A673 (cell line): ENCODE data around the gene WNT8A. TPM values are rescaled to one million over a fixed set of nuclear protein-coding genes. Genes with fewer than 3 reads are reported as not detected.

Source experiments
- Bru-seq: library from RNA; stranded (reverse); fragments of 400-500 nt; gene quantifications from one replicate; lab custom pipeline; 2021; lab: Mats Ljungman, UMichigan
- BruChase-seq, 2 experiments: library from RNA; stranded (reverse); fragments of 400-500 nt; gene quantifications; one replicate each; lab custom pipeline; 2021; lab: Mats Ljungman, UMichigan
- BruUV-seq: library from RNA; stranded (reverse); fragments of 400-500 nt; replicated peaks from 2 replicates; lab custom pipeline; 2021; lab: Mats Ljungman, UMichigan
- CTCF ChIA-PET: fragments of 300-600 bp; sonication (Branson Sonifier 250); formaldehyde crosslinking; loops from one replicate; lab custom pipeline; 2022; ENCODE audit warnings: antibody characterized with exemption; lab: Charles Lee
- POLR2A ChIA-PET: fragments of 300-600 bp; sonication (Branson Sonifier 250); formaldehyde crosslinking; loops from one replicate; lab custom pipeline; 2022; ENCODE audit warnings: antibody characterized with exemption; ENCODE audit not compliant: low non-redundant PET; lab: Charles Lee
- DNase-seq: peaks from one replicate; pipeline ENCODE4 v3.0.0-alpha.2; 2015; ENCODE audit warnings: low spot score
- H3K27ac ChIP-seq: fragments of 200-600 bp; sonication (generic); 2 replicates; pipeline ENCODE4 v1.5.1; 2016; ENCODE audit warnings: mixed run types, low read depth, mild to moderate bottlenecking, mixed read lengths, antibody characterized with exemption, low read length; ENCODE audit not compliant: poor library complexity, severe bottlenecking
- H3K27me3 ChIP-seq: fragments of 200-600 bp; sonication (generic); replicated peaks from 2 replicates; pipeline ENCODE4 v1.6.1; 2017; ENCODE audit warnings: mixed run types, low read depth, mild to moderate bottlenecking, mixed read lengths, antibody characterized with exemption, low read length; ENCODE audit not compliant: insufficient read depth, poor library complexity
- H3K36me3 ChIP-seq: fragments of 200-600 bp; sonication (generic); 2 replicates; pipeline ENCODE4 v1.6.1; 2016; ENCODE audit warnings: mixed run types, mild to moderate bottlenecking, mixed read lengths, antibody characterized with exemption, low read length; ENCODE audit not compliant: insufficient read depth, poor library complexity, severe bottlenecking
- H3K4me1 ChIP-seq: fragments of 200-600 bp; sonication (generic); 2 replicates; pipeline ENCODE4 v1.6.1; 2017; ENCODE audit warnings: mixed run types, mild to moderate bottlenecking, mixed read lengths, antibody characterized with exemption, low read length; ENCODE audit not compliant: insufficient read depth, poor library complexity, severe bottlenecking
- H3K4me3 ChIP-seq: fragments of 200-600 bp; sonication (generic); 2 replicates; pipeline ENCODE4 v1.5.1; 2016; ENCODE audit warnings: low read depth, mixed run types, mild to moderate bottlenecking, mixed read lengths, low read length; ENCODE audit not compliant: poor library complexity, severe bottlenecking
- H3K9me3 ChIP-seq: fragments of 200-600 bp; sonication (generic); 2 replicates; pipeline ENCODE4 v1.6.1; 2016; ENCODE audit warnings: mixed run types, low read depth, mild to moderate bottlenecking, mixed read lengths, antibody characterized with exemption, low read length; ENCODE audit not compliant: poor library complexity, severe bottlenecking
- EZH2 ChIP-seq: fragments of 200-600 bp; sonication (generic); IDR thresholded peaks from 2 replicates; pipeline ENCODE4 v1.6.1; 2017; ENCODE audit warnings: borderline replicate concordance, low read depth, mild to moderate bottlenecking, mixed read lengths, antibody characterized with exemption, low read length; ENCODE audit not compliant: poor library complexity, severe bottlenecking
- intact Hi-C: fragments of 100-400 bp; cut with micrococcal nuclease; formaldehyde crosslinking; loops from one replicate; pipeline ENCODE4 v1.10.0; 2022; ENCODE audit not compliant: unreplicated experiment
- long read RNA-seq: library from polyadenylated mRNA; stranded (forward); transcript quantifications from one replicate; pipeline ENCODE4 v2.0.0, GENCODE V29; 2022
- total RNA-seq: library from RNA; stranded (reverse); gene quantifications from 2 replicates; pipeline ENCODE4 v1.2.3, GENCODE V29; 2021
- TF ChIP-seq, protein P1 (sequence below): fragments of 300-800, 200-600 bp; sonication (generic); conservative IDR thresholded peaks from 2 replicates; pipeline ENCODE4 v1.5.1; 2017; ENCODE audit warnings: low read depth, mild to moderate bottlenecking, antibody characterized with exemption, low read length, moderate library complexity, mixed read lengths

The WNT8A gene, protein sequence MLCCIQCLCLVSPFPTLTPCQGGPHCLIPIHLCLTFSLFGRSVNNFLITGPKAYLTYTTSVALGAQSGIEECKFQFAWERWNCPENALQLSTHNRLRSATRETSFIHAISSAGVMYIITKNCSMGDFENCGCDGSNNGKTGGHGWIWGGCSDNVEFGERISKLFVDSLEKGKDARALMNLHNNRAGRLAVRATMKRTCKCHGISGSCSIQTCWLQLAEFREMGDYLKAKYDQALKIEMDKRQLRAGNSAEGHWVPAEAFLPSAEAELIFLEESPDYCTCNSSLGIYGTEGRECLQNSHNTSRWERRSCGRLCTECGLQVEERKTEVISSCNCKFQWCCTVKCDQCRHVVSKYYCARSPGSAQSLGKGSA
- not detected in 2 replicates for total RNA-seq
- not detected for Bru-seq, nascent RNA
- BruChase-seq, experiment 1, labeled RNA remaining after a 2-hour chase: not detected
- BruChase-seq, experiment 2, labeled RNA remaining after a 6-hour chase: not detected
- long read RNA-seq: 0 reads

DNA sequence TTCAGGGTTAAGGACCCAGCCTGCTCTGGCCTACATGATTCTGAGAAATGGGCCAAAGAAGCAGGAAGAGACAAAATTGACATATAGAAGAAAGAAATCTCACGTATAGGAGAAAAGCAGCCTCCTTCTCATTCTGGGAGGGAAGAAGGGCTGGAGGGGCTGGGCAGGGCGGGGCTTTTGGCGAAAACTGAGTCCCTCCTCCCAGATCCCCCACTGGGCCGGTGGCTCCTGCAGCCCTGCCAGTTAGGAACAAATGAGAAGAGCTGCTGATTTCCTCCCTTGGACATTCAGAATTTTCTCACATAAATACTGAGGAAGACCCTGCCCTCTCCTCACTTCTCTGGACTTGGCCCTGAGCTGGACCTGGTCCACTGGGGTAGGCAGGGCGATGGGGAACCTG, at the start of gene WNT8A:
Gene WNT8A (plus strand): TSS at position 332 of the 400 bp plus-strand sequence. CDS start 95 bp downstream, outside the sequence.
- no peaks in the 10 kb centered on the region for H3K4me1 ChIP-seq
- no peak within 1 kb of the TSS for H3K4me3 ChIP-seq
- BruUV-seq: no TSS peak
- intact Hi-C loops: no loop called here
- POLR2A ChIA-PET: interaction anchor here (0.5 kb wide), 1 partner anchor 263 kb away, joined by 5 read pairs; no protein-coding TSS in a partner anchor
- no peak within 1 kb of the TSS for H3K27ac ChIP-seq
- no peak for DNase-seq
- H3K36me3 ChIP-seq: no peaks in the 10 kb centered on the region
- no peaks in the 10 kb centered on the region for H3K9me3 ChIP-seq
- TF ChIP-seq, protein P1, sequence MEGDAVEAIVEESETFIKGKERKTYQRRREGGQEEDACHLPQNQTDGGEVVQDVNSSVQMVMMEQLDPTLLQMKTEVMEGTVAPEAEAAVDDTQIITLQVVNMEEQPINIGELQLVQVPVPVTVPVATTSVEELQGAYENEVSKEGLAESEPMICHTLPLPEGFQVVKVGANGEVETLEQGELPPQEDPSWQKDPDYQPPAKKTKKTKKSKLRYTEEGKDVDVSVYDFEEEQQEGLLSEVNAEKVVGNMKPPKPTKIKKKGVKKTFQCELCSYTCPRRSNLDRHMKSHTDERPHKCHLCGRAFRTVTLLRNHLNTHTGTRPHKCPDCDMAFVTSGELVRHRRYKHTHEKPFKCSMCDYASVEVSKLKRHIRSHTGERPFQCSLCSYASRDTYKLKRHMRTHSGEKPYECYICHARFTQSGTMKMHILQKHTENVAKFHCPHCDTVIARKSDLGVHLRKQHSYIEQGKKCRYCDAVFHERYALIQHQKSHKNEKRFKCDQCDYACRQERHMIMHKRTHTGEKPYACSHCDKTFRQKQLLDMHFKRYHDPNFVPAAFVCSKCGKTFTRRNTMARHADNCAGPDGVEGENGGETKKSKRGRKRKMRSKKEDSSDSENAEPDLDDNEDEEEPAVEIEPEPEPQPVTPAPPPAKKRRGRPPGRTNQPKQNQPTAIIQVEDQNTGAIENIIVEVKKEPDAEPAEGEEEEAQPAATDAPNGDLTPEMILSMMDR: no peak
- no peak for TF ChIP-seq EZH2
- CTCF ChIA-PET: no interaction called here
- no peaks in the 10 kb centered on the region for H3K27me3 ChIP-seq

DNA sequence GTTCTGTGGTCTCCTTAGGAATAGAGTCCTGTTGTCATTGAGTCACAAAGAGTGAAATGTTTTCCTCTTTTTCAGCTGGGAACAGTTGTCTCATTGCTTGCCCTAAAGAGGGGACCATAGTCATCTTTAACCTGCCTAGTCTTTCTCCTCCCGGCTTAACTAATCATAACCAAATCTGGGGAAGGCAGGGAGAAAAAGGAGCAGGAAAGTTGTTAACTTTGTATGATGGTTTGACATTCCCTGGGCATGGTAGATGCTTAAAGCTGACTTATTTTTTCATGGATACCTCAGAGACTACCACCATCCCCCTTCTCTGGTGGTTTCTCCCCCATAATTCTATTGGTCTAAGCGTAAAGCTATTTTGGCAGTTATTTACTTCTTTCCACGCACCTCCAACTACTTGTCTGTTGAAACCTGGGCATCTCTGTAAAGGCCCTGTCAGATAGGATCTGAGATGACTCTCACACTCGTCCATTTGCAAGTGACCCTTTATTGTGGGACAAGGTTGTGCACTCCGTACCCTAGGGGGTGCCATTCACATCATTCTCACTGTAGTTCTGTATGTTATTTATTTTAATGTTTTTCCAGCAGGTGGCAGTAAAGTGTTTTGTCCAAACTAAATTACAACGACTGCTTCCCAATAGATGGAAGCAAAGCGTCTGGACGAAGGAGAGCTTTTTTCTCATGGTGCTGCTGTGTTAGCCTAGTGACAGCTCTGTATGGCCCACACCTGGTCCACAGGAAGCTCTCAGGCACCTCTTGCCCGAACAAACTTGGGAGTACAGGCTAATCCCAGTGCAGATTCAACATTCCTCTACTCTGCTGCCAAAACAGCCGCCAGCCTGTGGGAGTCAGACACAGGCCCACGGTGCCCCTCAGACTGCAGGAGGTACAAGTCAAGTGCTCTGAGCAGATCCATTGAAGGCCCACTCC, 48.0 kb upstream of the WNT8A start:
- ChIA-PET POLR2A (interaction anchor here (0.5 kb wide), 1 partner anchor 137 kb away, joined by 7 read pairs; no protein-coding TSS in a partner anchor), CTCF (interaction anchor here (0.5 to 1.1 kb wide), 6 partner anchors 29 to 257 kb away, joined by 3 to 7 read pairs (median 4); no protein-coding TSS in a partner anchor)
- Histone ChIP-seq H3K4me1 (peaks cover 6% of the 10 kb centered on the region), H3K27me3 (no peaks in the 10 kb centered on the region), H3K4me3 (no peak overlapping the region), H3K36me3 (no peaks in the 10 kb centered on the region), H3K9me3 (no peaks in the 10 kb centered on the region), H3K27ac (no peak overlapping the region)
- no peak for TF ChIP-seq EZH2
- TF ChIP-seq, protein P1: peak; percentile 94
- intact Hi-C loops: loop anchor here (1.0 to 10.0 kb wide), 3 partner anchors 33 to 281 kb away; partner anchors contain the start of gene HNRNPA0
- no TSS peak for BruUV-seq
- peak; percentile 93 for DNase-seq

DNA sequence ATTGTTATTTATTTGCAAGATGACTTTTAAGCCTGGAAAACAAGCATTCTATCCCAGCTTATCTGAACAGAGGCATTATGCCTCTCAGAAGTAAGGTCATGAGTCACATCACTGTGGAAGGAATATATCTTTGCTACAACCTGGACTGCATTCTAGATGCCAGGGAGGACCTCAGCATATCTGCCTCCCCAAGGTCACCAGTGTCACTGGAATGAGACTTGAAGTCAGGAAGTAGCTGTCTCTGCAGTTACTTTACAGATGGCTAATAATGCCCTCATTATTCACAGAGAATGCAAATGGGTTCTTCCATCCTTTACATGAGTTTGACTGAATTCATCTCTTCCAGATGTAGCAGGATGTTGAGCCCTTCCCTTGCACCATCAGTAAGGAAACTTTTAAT, 46.6 kb upstream of the WNT8A start:
- no peak overlapping the region for H3K27ac ChIP-seq
- CTCF ChIA-PET: no interaction called here
- no peaks in the 10 kb centered on the region for H3K27me3 ChIP-seq
- no peaks in the 10 kb centered on the region for H3K9me3 ChIP-seq
- intact Hi-C loops: loop anchor here (2.0 to 10.0 kb wide), 2 partner anchors 32 to 282 kb away; partner anchors contain the start of gene HNRNPA0
- H3K4me1 ChIP-seq: no peaks in the 10 kb centered on the region
- H3K4me3 ChIP-seq: no peak overlapping the region
- POLR2A ChIA-PET: no interaction called here
- no peak for TF ChIP-seq EZH2
- TF ChIP-seq, protein P1: no peak
- no peaks in the 10 kb centered on the region for H3K36me3 ChIP-seq
- DNase-seq: no peak
- no TSS peak for BruUV-seq
